Myocyte (in vitro differentiated cells): ENCODE measurements around the gene ARRDC4. TPM values are rescaled to one million over a fixed set of nuclear protein-coding genes. Genes with fewer than 3 reads are reported as not detected.
A peak's percentile ranks its signal among the peaks of the same experiment; 100 is the strongest.

Source experiments
- DNase-seq: peaks from one replicate; pipeline ENCODE4 v3.0.0-alpha.2; 2012; ENCODE audit warnings: low read depth
- polyA plus RNA-seq: library from polyadenylated mRNA; unstranded; fragments of >200 nt; gene quantifications from one replicate; pipeline ENCODE4 v1.2.1, GENCODE V29; 2012; ENCODE audit warnings: missing spikeins
- total RNA-seq: library from RNA; depleted of rRNA; stranded (reverse); fragments of >200 nt; gene quantifications from 2 replicates; pipeline ENCODE4 v1.2.3, GENCODE V29; 2014

The ARRDC4 gene
- total RNA-seq, result 22.7 and 30.6 TPM in 2 replicates
- 35.5 TPM for polyA plus RNA-seq

GRCh38 chr15:97960364-97961066 is at the start of gene ARRDC4:
Gene ARRDC4, plus strand, starts transcription at chr15:97960703. Its CDS starts 159 bp downstream, at chr15:97960862.
- DNase-seq, result peak; percentile 100

- no peak for DNase-seq
These were observed 45.8 kb upstream of the ARRDC4 start for GRCh38 chr15:97914711-97915110.

GRCh38 chr15:97915261-97915660 is 45.2 kb upstream of the ARRDC4 start:
- no peak for DNase-seq

GRCh38 chr15:97921296-97921865 is 39.1 kb upstream of the ARRDC4 start:
- no peak for DNase-seq

- DNase-seq, result peak; percentile 5
These were observed 30.9 kb upstream of the ARRDC4 start for GRCh38 chr15:97929456-97930229.

GRCh38 chr15:97930230-97930629 is 30.3 kb upstream of the ARRDC4 start:
- no peak for DNase-seq

GRCh38 chr15:97931314-97931713 is 29.2 kb upstream of the ARRDC4 start:
- no peak for DNase-seq

GRCh38 chr15:97933589-97933988 is 26.9 kb upstream of the ARRDC4 start:
- no peak for DNase-seq

- DNase-seq, result no peak
These were observed 19.5 kb upstream of the ARRDC4 start for GRCh38 chr15:97940993-97941392.

GRCh38 chr15:97941572-97941971 is 18.9 kb upstream of the ARRDC4 start:
- no peak for DNase-seq

- no peak for DNase-seq
These were observed 15.8 kb upstream of the ARRDC4 start for GRCh38 chr15:97944724-97945123.

- no peak for DNase-seq
These were observed 12.8 kb upstream of the ARRDC4 start for GRCh38 chr15:97947465-97948260.

GRCh38 chr15:97953254-97953653 is 7.2 kb upstream of the ARRDC4 start:
- DNase-seq, result no peak

- no peak for DNase-seq
These were observed 6.8 kb upstream of the ARRDC4 start for GRCh38 chr15:97953748-97954147.

- no peak for DNase-seq
These were observed 5.5 kb upstream of the ARRDC4 start for GRCh38 chr15:97955035-97955434.

GRCh38 chr15:97955529-97955928 is 5.0 kb upstream of the ARRDC4 start:
- no peak for DNase-seq

GRCh38 chr15:97959724-97960363 is 659 bp upstream of the ARRDC4 start:
- peak; percentile 59 for DNase-seq

GRCh38 chr15:97961067-97961954 is 808 bp downstream of the ARRDC4 start:
- peak; percentile 30 for DNase-seq

GRCh38 chr15:97962263-97962662 is 1.8 kb downstream of the ARRDC4 start:
- DNase-seq, result no peak

- DNase-seq, result no peak
These were observed 3.3 kb downstream of the ARRDC4 start for GRCh38 chr15:97963779-97964178.
